GM21717 (cell line): ENCODE data around the gene SNRNP200.

Source experiments
- ATAC-seq: cut with Tn5 transposase; IDR thresholded peaks from one replicate; pipeline ENCODE4 v1.9.1; 2021; ENCODE audit warnings: mild to moderate bottlenecking, moderate library complexity; ENCODE audit not compliant: unreplicated experiment

Gene SNRNP200

GRCh38 chr2:96253006-96253405 is 52.3 kb downstream of the SNRNP200 start:
- ATAC-seq: no peak

- ATAC-seq: no peak
Observed at GRCh38 chr2:96252526-96252925, 52.8 kb downstream of the SNRNP200 start.

- no peak for ATAC-seq
Observed at GRCh38 chr2:96251721-96252292, 53.5 kb downstream of the SNRNP200 start.

GRCh38 chr2:96250188-96250587 is 55.2 kb downstream of the SNRNP200 start:
- no peak for ATAC-seq

GRCh38 chr2:96249654-96250053 is 55.7 kb downstream of the SNRNP200 start:
- ATAC-seq: no peak

GRCh38 chr2:96248624-96249023 is 56.7 kb downstream of the SNRNP200 start:
- no peak for ATAC-seq

GRCh38 chr2:96247896-96248295 is 57.5 kb downstream of the SNRNP200 start:
- ATAC-seq: no peak

- no peak for ATAC-seq
Observed at GRCh38 chr2:96247009-96247408, 58.3 kb downstream of the SNRNP200 start.

- no peak for ATAC-seq
Observed at GRCh38 chr2:96245609-96246390, 59.5 kb downstream of the SNRNP200 start.

GRCh38 chr2:96243843-96244242 is 61.5 kb downstream of the SNRNP200 start:
- ATAC-seq: no peak

- ATAC-seq: peak; percentile 83
Observed at GRCh38 chr2:96241900-96242611, 63.3 kb downstream of the SNRNP200 start.

GRCh38 chr2:96241227-96241626 is 64.1 kb downstream of the SNRNP200 start:
- no peak for ATAC-seq

GRCh38 chr2:96240341-96241038 is 64.9 kb downstream of the SNRNP200 start:
- ATAC-seq: no peak

GRCh38 chr2:96239745-96240264 is 65.5 kb downstream of the SNRNP200 start:
- ATAC-seq: no peak

- ATAC-seq: no peak
Observed at GRCh38 chr2:96239091-96239490, 66.3 kb downstream of the SNRNP200 start.

- no peak for ATAC-seq
Observed at GRCh38 chr2:96238266-96238665, 67.1 kb downstream of the SNRNP200 start.

- no peak for ATAC-seq
Observed at GRCh38 chr2:96236882-96237281, 68.5 kb downstream of the SNRNP200 start.

- ATAC-seq: peak; percentile 81
Observed at GRCh38 chr2:96233880-96234316, 71.4 kb downstream of the SNRNP200 start.

GRCh38 chr2:96233436-96233835 is 71.9 kb downstream of the SNRNP200 start:
- no peak for ATAC-seq

- no peak for ATAC-seq
Observed at GRCh38 chr2:96231316-96231715, 74.0 kb downstream of the SNRNP200 start.

GRCh38 chr2:96225016-96225533 is 80.3 kb downstream of the SNRNP200 start:
- ATAC-seq: no peak
